HG03025 (cell line): ENCODE results near the gene SLC22A16.

Source experiments
- ATAC-seq: cut with Tn5 transposase; IDR thresholded peaks from one replicate; pipeline ENCODE4 v1.9.1; 2021; ENCODE audit warnings: mild to moderate bottlenecking, moderate library complexity; ENCODE audit not compliant: unreplicated experiment, low FRiP score

The SLC22A16 gene

GRCh38 chr6:110410511-110410910, 65.9 kb downstream of the SLC22A16 start:
- ATAC-seq = no peak

GRCh38 chr6:110409794-110410193, 66.6 kb downstream of the SLC22A16 start:
- no peak for ATAC-seq

DNA sequence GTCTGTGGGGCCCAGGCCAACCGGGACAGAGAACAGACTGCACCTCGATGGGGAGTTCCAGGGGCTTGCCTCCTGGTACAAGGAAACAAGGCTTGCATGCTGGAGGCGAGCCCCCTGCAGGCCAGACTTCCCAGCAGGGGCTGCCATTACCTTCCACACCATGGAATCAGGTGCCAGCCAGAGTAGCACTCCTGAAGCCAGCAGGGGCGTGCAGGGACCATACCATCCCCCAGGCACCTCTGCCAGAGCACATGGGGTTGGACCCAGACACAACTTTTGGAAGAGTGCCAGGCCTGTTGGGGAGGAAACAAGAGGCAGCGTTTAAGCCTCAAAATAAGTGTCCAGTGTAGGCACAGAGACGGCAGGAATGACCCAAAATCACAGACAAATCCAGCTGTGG, 67.5 kb downstream of the SLC22A16 start:
- no peak for ATAC-seq

DNA sequence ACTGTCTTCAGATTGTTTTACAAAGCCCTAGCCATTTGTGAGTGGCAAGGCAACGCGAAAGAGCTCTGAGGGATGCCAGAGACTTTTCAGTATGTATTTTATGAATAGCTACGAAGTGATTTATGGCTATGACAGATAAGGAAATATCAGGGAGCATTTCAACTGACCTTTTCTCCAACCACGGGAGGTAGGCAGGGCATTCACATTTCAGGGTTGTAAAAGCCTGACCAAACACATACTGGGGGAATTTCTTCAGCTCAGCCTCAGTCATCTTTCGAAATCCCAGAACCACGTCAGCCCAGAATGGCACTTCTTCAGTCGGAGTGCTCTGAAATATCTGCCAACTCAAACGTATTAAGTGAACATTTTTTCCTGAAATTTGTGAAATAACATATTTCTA, 71.8 kb downstream of the SLC22A16 start:
- ATAC-seq = no peak

- ATAC-seq = no peak
These were observed 74.7 kb downstream of the SLC22A16 start for GRCh38 chr6:110401585-110402176.

GRCh38 chr6:110400208-110400607, 76.2 kb downstream of the SLC22A16 start:
- no peak for ATAC-seq

GRCh38 chr6:110399219-110400071, 77.0 kb downstream of the SLC22A16 start:
- ATAC-seq = no peak

DNA sequence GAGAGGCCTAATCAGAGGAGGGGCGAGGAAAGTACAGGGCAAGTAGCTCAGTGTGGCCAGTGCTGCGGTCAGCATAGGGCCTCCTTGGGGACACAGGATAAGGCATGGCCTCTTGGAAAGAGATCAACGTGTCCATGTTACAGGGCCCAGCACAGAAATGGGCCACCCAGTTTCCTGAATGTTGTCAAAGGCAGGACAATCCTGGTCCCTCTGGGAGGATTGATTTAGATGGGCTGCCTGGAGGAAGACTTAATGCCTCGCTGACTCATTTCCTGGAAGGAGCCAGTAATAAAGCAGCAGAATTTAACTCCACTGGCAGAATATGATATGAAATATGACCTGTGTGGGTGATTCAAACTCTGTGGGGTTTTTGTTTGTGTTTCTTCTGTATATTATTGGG, 77.6 kb downstream of the SLC22A16 start:
- ATAC-seq = no peak

GRCh38 chr6:110395221-110395620, 81.2 kb downstream of the SLC22A16 start:
- ATAC-seq = no peak

DNA sequence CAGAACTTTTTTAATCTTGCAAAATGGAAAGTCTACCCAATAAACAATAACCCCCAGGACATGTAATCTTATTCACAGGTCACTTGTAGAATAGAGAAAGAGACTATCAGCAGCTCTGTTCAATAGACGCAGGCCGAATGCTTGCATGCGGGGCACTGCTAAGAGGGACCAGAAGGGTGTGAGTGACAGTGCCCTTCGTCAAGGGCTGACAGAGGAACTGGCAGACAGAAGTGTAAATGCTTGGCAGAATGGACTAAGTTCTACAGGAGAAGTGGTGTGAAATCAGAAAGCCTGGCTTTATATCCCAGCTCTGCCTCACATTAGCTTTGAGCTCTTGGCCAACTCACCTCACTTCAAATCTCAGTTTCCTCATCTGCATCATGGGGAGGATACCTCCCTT, 82.0 kb downstream of the SLC22A16 start:
- ATAC-seq = no peak

GRCh38 chr6:110392727-110393126, 83.7 kb downstream of the SLC22A16 start:
- no peak for ATAC-seq

DNA sequence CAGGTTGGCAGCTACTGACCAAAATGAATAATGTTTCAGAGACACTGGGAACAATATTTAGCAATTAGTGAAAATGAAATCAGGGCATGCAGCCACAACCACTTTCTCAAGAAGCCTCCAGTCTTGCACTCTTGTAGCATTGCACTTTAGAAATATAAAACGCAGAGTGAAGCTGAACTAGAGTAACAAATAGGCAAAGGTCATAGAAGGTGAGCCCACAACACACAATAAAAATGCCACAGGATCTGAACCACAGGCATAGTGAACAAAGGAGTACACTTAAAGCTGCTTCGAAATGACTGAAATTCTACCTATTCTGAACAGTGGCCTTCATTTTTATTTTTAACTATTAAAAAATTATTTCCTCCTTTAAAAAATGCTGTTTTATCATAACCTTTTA, 86.0 kb downstream of the SLC22A16 start:
- ATAC-seq = no peak

DNA sequence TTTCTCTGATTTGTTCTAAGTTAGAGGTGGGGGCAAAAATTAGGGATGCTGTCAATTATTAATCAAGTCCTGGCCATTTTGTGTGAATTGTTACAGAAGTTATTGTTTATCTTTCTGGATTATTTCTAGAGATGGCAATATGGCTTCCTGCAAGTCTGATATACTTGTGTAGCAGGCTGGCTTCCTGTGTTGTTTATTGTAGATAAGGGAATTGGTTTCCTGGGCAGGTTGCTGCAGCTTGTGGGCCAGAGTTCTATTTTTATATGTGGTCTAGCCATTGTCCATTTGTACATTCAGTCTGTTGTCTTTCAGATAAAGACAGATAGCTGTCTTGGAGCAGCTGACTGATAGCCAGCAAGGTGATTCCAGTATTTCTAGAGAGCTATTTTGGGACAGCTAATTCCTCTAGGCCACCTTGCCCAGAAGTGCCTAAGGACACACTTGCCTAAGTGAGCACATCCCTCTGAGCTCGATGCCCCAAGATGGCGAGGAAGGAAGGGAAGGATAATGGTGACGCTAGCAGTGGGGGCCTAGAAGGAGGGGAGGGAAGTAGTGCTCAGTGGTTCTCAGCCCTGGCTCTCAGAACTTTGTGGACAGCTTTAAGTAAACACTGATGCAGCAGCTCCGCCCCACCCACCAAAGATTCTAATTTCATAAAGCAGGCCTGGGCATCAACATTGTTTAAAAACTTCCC, 86.6 kb downstream of the SLC22A16 start:
- ATAC-seq = no peak

- ATAC-seq = no peak
These were observed 88.4 kb downstream of the SLC22A16 start for GRCh38 chr6:110387986-110388385.

- ATAC-seq = no peak
These were observed 91.0 kb downstream of the SLC22A16 start for GRCh38 chr6:110385458-110385863.

DNA sequence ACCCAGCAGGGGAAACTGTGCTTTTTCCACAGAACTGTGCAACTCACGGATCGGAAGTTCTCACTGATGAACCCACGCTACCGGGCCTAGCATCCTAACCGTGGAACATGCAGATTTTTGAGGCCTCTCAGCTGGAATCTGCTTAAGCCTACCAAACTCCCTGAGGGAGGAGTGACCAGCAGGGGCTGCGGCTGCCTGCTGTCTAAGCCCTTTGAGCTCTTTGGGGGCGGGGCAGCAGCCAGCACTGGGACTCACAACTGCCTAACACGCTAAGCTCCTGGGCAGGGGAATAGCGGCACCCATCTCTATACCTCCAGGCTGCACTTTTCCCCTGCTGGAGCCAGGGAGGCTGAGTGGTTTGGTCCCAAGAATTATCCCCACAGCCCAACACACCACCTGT, 97.9 kb downstream of the SLC22A16 start:
- ATAC-seq = no peak
